Activated CD8-positive, alpha-beta memory T cell treated with anti-CD3 and anti-CD28 coated beads for 36 hours (primary cell): Measurements from ENCODE around the gene SATB2. TPM values are rescaled to one million over a fixed set of nuclear protein-coding genes. Genes with fewer than 3 reads are reported as not detected.

ENCODE experiments used
- CTCF ChIA-PET: fragments of 350-600 bp; sonication (Branson Sonifier 250); formaldehyde crosslinking; loops from one replicate; lab custom pipeline; 2021; ENCODE audit warnings: antibody characterized with exemption; lab: Charles Lee
- POLR2A ChIA-PET: fragments of 350-600 bp; sonication (Branson Sonifier 250); formaldehyde crosslinking; loops from one replicate; lab custom pipeline; 2021; ENCODE audit warnings: antibody characterized with exemption; lab: Charles Lee
- total RNA-seq, 2 experiments: library from RNA; stranded (reverse); gene quantifications; one replicate each; pipeline ENCODE4 v1.2.3, GENCODE V29; 2021

SATB2 gene
- total RNA-seq, 2 experiments from 2014 or later = 0.15 to 0.21 TPM

DNA sequence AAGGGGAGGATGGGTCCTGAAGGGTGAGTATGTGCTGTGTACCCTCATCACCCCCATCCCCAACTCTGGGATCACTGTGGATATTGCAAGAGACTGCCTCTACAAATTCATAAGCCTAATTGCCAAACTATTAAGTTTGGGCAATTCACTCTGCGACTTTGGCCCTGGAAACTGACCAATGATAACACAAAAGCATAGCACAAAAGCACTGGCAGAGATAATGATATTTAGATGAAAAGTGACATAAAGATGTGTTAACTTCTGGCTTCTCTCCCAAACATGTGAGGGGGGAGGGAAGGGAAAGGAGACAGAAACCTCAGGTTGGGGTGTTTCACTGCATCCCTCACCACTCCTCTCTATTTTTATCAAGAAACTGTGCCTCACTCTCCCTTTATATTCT, 150.3 kb downstream of the SATB2 start:
- ChIA-PET CTCF (no interaction called here), POLR2A (no interaction called here)

DNA sequence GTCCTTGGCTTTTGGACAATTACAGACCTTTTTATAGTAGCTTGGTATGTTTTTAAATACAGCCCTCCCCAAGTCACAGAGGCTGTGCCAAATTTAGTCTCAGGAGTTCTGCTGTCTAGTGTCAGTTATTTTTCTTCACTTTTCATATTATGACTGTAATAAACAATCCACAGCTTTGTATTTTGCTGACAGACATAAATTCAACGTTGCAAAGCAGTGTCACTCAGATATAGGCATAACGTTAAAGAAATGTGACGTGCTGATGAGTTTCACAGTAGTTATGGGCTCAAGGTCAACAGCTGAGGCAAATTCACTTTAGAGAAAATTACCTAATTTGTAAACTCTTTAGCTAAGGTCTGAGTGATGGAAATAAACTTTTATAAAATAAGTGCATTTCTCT, 151.6 kb downstream of the SATB2 start:
- CTCF ChIA-PET = no interaction called here
- POLR2A ChIA-PET = no interaction called here

GRCh38 chr2:199303728-199304177, 154.0 kb downstream of the SATB2 start:
- ChIA-PET POLR2A (no interaction called here), CTCF (no interaction called here)

DNA sequence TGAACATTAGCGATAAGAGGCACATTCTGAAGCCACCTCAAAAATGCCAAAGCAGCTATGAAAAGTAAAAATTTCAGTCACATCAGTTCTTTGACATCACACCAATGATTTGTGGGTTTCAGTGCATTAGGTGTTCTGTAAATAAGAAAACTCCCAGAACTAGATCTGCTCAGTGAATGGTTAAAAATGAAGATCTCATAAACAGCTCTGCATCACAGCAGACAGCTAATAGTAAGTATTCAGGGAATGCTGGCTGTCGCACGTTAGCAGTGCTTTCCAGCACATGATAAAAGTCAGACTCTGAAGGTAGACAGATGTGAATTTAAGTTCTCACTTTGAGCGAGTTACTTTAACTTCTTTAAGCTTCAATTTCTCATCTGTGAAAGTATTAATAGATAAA, 154.9 kb downstream of the SATB2 start:
- POLR2A ChIA-PET = no interaction called here
- CTCF ChIA-PET = no interaction called here

- ChIA-PET POLR2A (no interaction called here), CTCF (no interaction called here)
Observed at GRCh38 chr2:199288424-199288823, 169.3 kb downstream of the SATB2 start.

GRCh38 chr2:199282309-199282708, 175.4 kb downstream of the SATB2 start:
- ChIA-PET CTCF (no interaction called here), POLR2A (no interaction called here)

DNA sequence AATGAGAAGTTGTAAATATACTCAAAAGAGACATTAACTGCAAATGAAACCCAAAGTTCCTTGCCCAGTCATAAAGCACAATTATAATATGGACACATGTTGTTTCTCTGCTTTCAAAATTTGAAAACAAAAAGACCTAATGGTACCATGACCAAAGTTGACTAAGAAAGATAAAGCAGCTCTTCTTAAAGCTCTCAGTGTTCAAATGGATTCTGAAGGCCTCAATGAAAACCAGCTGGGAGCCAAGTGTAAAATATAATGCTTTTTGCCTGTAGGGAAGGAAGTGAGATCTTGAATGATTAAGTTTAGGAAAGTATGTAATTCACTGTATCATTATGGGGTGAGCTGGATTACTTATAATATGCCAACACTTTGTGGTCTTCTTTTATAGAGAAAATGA, 178.6 kb downstream of the SATB2 start:
- ChIA-PET CTCF (no interaction called here), POLR2A (no interaction called here)

- CTCF ChIA-PET = no interaction called here
Observed at GRCh38 chr2:199278099-199278498, 179.6 kb downstream of the SATB2 start.

GRCh38 chr2:199273042-199273511, 184.7 kb downstream of the SATB2 start:
- CTCF ChIA-PET = no interaction called here
- POLR2A ChIA-PET = no interaction called here

More at GRCh38 chr2:199278099-199278498, 179.6 kb downstream of the SATB2 start:
- POLR2A ChIA-PET = no interaction called here

- ChIA-PET POLR2A (no interaction called here), CTCF (no interaction called here)
Observed at GRCh38 chr2:199261936-199262335, 195.8 kb downstream of the SATB2 start.

DNA sequence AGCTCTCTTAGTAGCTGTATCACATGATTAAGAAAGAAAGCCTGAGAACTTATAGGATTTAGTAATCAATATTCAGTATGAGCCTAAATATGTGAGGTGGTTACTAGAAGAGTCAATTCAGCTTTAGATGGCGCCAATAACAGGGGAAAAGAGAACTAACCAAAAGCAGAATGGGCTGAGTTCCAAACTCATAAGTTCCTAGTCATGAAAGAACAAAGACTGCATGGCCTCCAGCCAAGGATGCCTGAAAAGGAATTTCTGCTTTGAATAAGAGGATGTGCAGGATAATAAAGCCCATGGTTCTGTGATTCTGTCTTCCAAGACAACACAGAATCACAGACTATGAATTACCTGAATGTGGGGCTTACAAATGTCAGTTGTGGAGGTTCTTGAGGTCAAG, 196.5 kb downstream of the SATB2 start:
- ChIA-PET CTCF (no interaction called here), POLR2A (no interaction called here)

DNA sequence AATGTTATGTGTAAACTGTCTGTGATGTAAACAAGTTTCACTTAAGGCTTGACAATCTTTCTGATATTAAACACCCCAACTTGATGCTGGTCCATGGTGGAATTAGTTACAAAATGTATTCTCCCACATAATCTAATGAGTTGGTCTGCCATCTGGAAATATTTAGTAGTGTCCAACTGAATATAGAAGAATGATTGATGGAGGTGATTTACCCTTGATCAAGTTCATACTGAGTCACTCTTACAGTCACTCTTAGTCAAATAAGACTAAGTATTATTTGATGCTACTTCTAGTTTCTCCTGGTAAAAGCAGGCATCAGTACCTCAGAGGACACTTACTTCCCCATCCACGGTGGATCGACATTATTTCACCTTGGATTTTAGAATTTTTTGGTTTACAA, 198.1 kb downstream of the SATB2 start:
- ChIA-PET CTCF (no interaction called here), POLR2A (no interaction called here)

GRCh38 chr2:199258291-199258690, 199.4 kb downstream of the SATB2 start:
- ChIA-PET CTCF (no interaction called here), POLR2A (no interaction called here)

GRCh38 chr2:199257261-199258224, 200.2 kb downstream of the SATB2 start:
- CTCF ChIA-PET = no interaction called here
- POLR2A ChIA-PET = no interaction called here

GRCh38 chr2:199230091-199230490, 227.6 kb downstream of the SATB2 start:
- CTCF ChIA-PET = no interaction called here
- POLR2A ChIA-PET = no interaction called here

GRCh38 chr2:199228887-199229819, 228.6 kb downstream of the SATB2 start:
- ChIA-PET CTCF (no interaction called here), POLR2A (no interaction called here)

- ChIA-PET POLR2A (no interaction called here), CTCF (no interaction called here)
Observed at GRCh38 chr2:199223791-199224190, 233.9 kb downstream of the SATB2 start.

GRCh38 chr2:199220920-199221319, 236.8 kb downstream of the SATB2 start:
- POLR2A ChIA-PET = no interaction called here
- CTCF ChIA-PET = no interaction called here

GRCh38 chr2:199219551-199219950, 238.2 kb downstream of the SATB2 start:
- ChIA-PET CTCF (no interaction called here), POLR2A (no interaction called here)
